GM18502 (cell line): Measurements from ENCODE around the gene PTMA.
"Not testable (repeated sequence)": the region's sequence is repeated elsewhere in the genome, so short reads cannot be mapped to it uniquely, and the experiment has no call there.

Source experiments
- ATAC-seq: cut with Tn5 transposase; IDR thresholded peaks from one replicate; pipeline ENCODE4 v1.9.1; 2021; ENCODE audit warnings: mild to moderate bottlenecking; ENCODE audit not compliant: unreplicated experiment, poor library complexity

PTMA gene

GRCh38 chr2:231748153-231748896 lies 40.0 kb downstream of the PTMA start:
- not testable (repeated sequence) for ATAC-seq

- ATAC-seq, result not testable (repeated sequence)
Measured at GRCh38 chr2:231749016-231749415, 40.7 kb downstream of the PTMA start.

- no peak for ATAC-seq
Measured at GRCh38 chr2:231751042-231751815, 42.9 kb downstream of the PTMA start.

- ATAC-seq, result no peak
Measured at GRCh38 chr2:231752061-231752460, 43.7 kb downstream of the PTMA start.

GRCh38 chr2:231761735-231762134 lies 53.4 kb downstream of the PTMA start:
- no peak for ATAC-seq
